Activated CD4-positive, alpha-beta T cell treated with anti-CD3 and anti-CD28 coated beads, Interleukin-2, amount 50 U/mL, for 1 hour (primary cell): ENCODE measurements around the gene CAD.
"Not testable (repeated sequence)": the region's sequence is repeated elsewhere in the genome, so short reads cannot be mapped to it uniquely, and the experiment has no call there.

Source experiments
- DNase-seq: peaks from one replicate; pipeline ENCODE4 v3.0.0-alpha.2; 2020

The CAD gene

DNA sequence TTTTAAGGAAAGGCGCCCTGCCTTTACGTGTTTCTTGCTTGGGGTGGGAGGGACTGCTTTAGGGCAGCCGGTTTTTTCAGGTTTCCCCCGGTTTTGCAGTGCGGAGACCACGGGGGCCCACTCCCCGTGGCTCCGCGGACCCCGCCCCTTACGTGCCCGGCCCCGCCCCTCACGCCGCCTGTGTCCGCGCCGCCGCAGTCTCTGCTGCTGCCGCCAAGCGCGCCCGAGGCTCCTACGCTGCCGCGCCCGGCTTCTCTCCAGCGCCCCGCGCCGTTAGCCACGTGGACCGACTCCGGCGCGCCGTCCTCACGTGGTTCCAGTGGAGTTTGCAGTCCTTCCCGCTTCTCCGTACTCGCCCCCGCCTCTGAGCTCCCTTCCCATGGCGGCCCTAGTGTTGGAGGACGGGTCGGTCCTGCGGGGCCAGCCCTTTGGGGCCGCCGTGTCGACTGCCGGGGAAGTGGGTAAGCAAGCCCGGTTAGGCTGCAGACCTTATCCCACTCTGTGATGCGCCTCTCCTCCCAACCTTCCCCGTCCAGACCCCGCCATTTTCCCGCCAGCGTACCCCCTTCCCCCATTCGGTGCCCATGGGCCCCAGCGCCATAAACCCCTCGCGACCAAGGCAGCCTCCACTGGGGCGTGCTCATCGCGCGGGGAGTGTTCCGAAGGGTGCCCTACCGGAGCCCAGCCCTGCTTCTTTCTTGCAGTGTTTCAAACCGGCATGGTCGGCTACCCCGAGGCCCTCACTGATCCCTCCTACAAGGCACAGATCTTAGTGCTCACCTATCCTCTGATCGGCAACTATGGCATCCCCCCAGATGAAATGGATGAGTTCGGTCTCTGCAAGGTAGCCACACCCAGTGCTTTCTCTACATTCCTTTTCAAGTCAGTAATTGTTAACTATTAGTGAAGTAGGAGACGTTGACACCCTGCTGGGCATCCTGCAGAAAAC is at the start of gene CAD:
Gene CAD, plus strand, starts transcription at position 197 of the 949 bp plus-strand sequence. Its CDS starts 183 bp downstream, at position 380.
- DNase-seq: peak; percentile 83

DNA sequence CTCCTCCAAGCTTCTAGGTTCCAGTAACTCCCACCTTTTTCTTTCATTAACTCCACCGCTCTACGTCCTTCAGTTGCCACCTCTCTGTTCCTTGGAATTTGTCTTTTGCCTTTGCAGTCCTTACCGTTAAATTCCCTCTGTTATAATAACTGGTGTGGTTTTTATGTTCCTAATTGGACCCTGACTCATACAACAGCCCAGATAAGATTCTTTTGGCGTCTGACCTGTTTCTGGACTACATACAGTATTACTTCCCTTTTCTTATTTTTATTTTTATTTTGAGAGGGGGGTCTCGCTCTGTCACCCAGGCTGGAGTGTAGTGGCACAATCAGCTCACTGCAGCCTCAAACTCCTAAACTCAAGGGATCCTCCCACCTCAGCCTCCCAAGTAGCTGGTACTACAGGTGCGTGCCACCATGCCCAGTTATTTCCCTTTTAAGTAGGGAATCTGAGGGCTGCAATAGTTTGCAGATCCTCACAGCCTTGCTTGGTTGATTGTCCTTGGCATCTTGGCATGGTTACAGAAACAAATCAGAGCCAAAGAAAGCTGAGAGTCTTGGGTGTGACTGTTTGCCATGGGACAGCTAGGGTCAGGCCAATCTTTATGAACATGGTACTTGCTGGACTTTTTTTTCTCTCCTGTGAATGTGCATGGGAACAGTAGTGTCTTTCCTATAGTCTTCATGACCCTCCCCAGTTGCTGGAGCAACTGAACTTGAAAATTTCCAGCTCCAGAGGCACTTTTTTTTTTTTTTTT is 46.4 kb upstream of the CAD start:
- no peak for DNase-seq

DNA sequence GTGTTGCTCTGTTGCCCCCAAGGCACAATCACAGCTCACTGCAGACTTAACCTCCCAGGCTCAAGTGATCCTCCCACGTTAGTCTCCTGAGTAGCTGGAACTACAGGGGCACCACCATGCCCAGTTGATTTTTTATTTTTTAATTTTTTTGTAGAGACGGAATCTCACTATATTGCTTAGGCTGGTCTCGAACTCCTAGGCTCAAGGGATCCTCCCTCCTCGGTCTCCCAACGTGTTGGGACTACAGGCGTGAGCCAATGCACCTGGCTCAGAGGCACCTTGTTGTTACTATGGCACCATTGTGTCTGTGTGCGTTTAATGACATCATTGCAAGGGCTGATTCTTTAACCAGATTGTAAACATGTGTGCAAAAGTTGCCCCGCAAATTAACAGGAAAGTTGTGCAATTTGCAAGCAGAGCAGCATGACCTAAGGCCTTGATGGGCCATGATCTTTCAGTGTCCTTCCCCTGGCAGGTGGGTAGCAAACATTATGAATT is 45.8 kb upstream of the CAD start:
- DNase-seq: no peak

DNA sequence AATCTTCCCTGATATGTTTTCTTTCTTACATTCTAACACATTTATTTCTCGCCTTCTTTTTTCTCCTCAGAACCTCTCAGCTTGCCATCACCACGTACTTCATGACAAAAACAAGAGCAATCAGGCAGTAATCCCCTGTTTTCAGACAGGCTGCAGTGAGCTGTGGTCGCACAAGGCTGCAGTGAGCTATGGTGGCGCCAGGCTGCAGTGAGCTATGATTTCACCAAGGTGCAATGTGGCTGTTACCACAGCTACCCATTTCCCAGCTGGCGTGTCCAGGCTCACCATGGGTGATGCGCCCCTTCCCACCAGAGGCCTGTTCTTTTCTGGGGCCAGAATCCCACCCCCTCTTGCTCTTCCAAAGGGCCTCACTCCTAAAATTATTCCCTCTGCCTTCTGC is 42.5 kb upstream of the CAD start:
- no peak for DNase-seq

DNA sequence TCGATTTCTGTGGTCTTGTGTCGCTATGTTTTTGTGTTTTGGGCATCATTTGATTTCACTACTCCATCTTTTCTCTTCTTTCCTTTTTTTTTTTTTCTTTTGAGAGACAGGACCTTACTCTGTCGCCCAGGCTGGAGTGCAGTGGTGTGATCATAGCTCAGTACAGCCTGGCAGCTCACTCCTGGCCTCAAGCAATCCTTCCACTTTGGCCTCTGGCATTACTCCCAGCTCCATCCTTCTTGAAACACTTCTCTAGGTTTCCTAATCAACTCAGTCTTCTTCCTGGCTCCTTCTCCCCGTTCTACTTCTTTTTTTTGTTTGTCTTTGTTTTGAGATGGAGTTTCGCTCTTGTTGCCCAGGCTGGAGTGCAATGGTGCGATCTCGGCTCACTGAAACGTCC is 41.8 kb upstream of the CAD start:
- DNase-seq: no peak

DNA sequence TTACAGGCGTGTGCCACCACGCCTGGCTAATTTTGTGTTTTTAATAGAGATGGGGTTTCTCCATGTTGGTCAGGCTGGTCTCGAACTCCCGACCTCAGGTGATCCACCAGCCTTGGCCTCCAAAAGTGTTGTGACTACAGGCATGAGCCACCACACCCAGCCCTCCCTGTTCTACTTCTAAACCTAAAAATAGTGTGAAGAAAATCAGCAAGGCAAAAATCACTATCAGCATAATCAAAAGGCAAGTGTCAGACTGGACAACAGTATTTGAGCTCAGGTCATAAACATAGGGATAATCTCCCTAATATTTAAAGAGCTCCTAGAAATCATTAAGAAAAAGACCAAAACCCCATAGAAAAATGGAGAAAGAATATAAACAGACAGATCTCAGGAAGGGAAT is 41.4 kb upstream of the CAD start:
- not testable (repeated sequence) for DNase-seq

DNA sequence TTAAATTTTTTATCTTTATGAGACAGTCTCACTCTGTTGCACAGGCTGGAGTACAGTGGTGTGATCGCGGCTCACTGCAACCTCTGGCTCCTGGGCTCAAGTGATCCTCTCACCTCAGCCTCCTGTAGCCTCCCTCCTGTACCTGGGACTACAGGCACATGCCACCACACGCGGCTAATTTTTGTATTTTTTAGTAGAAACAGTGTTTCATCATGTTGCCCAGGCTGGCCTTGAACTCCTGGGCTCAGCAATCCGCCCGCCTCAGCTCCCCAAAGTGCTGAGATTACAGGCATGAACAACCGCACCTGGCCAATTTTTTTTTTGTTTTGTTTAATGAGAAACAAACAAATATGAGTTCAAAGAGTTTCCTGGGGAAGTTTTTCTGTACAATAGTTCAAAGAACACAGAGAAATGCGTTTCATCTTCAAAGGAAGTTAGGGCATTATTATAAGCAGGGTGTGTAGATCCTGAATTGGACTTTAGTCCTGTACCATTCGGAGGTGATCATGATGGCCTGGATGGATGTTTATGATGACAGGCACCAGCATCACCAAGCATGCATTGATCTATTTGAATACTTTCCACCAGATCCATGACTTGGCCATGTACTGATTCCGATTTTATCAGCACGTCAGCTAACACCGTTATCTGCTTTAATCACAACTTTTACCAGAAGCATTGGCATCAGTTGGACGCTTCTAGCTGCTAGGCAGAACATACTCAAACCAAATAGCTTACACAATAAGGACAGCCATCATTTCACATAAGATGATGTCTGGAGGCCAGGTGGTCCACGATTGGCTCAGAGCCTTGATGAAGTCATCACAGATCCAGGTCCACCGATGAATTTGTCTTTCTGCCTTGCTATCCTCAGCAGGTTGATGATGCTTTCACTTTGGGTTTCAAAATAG is 39.5 kb upstream of the CAD start:
- no peak for DNase-seq

DNA sequence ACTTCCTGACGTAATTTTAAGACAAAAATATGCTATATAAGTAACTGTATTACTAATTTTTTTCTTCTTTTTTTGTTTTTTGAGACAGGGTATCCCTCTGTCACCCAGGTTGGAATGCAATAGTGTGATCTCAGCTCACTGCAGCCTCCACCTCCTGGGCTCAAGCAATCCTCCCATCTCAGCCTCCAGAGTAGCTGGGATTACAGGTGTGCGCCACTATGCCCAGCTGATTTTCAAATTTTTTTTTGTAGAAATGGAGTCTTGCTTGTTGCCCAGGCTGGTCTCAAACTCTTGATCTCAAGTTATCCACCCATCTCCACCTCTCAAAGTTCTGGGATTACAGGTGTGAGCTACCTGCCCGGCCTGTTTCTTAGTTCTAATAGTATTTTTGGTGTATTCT is 38.7 kb upstream of the CAD start:
- no peak for DNase-seq

DNA sequence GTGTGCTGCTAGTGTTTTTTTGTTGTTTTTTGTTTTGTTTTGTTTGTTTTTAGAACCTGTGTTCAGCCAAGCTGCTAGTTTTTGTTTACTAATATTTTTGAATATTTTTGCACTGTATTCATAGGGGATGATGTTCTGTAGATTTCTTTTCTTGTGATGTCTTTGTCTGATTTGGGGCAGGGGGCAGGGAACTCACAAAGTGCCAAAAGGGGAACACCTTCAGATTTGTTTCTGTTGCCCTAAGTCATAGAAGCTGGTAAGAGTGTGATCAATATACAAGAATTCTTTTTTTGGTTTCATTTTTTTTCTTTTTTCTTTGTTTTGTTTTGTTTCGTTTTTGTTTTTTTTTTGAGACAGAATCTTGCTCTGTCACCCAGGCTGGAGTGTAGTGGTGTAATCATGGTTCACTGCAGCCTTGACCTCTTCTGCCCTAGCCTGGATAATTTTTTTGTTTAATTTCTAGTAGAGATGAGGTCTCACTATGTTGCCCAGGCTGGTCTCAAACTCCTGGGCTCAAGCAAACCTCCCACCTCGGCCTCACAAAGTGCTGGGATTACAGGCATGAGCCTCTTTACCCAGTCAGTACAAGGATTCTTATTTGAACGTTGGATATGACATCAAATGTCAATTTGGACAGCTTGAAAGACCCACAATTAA is 37.7 kb upstream of the CAD start:
- no peak for DNase-seq

DNA sequence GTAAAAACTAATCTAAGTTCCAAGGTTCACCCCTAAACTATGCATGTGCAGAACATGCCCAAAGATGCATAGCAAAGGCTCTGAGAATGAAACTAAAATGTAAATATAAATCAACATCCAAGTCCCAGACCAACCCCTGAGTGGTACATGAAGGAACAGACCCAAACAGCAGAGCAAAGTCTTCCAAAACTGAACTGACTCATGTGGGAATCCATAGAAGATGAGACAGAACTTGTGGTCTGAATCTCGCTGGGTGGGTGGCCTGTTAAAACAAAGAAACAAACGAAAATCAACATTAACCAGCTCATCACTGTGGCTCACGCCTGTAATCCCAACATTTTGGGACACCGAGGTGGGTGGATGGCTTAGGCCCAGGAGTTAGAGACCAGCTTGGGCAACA is 34.8 kb upstream of the CAD start:
- no peak for DNase-seq

DNA sequence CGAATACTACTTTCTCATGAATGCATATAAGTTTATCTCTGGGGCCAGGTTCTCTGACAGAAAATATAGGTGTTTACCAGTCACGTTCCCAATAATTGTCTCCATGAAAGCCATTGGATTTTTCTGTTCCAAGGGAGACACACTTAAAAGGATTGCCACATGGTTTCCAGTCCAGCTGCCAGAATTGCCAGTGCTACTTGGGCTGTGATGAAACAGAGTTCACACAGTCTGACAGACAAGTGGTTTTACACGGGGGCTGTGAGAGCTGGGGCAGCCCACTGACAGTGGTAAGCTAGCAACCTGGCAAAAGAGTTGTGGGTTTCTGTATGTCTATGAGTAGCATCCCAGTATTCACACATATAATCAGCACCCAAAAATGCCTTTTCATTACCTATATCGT is 33.1 kb upstream of the CAD start:
- no peak for DNase-seq

DNA sequence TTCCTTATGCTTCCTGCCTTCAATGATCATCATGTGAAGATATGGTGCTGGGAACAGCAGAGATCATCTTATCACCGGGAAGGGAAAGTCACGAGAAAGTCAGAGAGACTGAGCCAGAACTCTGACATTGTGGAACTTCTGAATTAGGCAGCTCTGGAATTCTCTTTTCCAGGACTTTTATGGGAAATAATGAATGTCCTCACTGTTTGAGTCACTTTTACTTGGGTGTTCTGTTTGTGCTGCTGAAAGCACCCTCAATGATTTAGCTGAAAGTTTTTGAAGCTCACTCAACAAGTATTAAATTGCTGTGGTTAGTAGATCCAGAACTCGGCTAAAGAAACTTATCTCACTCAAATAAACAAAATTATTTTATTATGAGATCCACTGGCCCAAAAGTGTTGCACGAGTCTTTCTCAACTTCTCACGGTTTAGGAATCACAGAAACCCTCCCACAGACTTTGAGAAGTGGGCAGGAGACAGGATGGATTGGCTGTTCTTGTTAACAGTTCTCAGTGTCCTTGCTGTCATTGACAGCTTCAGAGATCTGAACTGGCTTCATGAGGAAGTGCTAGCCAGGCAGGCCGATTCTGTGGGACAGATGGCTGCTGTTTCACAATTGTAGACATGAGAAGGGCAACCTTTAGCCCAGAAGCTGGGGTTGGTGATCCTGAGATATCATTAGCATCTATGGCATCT is 31.7 kb upstream of the CAD start:
- DNase-seq: no peak

DNA sequence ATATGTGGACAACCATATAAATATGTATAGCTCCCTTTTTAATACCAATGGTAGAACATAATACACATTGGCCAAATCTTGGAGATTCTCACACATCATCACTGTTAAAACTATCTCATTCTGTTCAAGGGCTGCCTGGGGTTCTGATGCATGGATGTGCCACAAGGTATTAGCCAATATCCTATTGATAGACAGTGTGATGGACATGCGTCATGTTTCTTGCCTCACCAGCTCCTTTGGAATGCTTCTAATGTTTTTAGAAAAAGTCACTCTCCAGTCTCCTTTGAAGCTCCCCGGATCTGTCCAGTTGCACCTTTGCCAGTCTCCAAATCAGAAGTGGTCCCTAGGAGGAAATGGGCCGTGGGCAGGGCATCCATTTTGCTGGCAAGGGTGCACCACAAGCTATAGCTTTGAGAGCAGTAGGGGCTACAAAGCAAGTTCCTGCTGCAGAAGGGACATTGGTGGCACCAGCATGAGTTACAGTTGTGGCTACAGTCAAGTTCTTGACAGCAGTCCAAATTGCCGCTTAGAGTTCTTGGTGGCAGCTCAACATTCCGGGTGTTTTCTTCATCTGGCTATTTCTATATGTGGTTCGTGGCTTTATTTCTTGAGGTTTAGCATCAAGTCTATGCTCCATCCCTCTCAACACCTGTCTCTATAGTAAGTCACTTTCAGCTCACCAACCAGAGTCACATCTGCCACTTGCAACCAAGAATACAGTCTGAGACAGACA is 30.4 kb upstream of the CAD start:
- no peak for DNase-seq

DNA sequence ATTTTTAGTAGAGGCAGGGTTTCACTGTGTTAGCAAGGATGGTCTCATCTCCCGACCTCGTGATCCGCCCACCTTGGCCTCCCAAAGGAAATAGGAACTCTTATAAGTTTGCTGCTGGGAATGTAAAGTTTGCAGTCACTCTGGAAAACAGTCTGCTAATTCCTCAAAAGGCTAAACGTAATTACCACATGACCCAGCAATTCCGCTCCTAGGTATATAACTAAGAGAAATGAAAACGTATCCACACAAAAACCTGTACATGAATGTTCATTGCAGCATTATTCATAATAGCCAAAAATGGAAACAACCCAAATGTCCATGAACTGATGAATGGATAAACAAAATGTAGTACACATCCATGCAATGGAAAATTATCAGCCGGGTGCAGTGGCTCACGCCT is 27.2 kb upstream of the CAD start:
- no peak for DNase-seq

DNA sequence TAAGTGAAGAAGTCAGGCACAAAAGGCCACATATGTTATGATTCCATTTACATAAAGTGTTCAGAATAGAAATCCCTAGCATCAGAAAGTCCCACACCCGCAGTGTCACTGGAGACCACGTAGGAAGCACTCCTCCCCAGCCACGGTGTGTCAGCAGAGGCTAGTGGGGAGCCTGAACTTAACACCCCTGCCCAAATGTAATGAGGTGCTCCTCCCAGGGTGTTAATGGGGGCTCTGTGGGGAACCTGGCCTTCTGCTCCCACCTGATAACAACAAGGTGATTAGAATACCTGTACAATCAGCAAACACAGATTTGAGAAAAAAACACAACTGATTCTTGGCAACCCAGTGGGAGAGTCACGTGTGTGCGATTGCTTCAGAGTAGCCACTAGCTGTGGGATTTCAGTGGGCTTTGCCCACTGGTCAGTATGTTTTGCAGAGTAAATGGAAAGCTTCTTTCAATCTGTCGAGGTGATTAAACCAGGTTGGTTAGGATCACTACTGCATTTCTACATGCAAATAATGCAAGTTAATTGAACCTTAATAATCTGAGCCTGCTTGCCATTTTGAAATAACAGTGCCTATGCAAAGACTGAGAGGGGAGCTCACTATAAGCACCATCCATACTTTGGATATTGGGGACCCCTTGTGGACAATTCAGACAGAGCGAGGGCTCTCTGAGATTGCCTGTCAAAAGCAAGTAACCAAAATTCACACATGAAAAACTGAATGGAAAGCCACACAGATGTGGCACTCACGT is 25.9 kb upstream of the CAD start:
- DNase-seq: peak; percentile 35

DNA sequence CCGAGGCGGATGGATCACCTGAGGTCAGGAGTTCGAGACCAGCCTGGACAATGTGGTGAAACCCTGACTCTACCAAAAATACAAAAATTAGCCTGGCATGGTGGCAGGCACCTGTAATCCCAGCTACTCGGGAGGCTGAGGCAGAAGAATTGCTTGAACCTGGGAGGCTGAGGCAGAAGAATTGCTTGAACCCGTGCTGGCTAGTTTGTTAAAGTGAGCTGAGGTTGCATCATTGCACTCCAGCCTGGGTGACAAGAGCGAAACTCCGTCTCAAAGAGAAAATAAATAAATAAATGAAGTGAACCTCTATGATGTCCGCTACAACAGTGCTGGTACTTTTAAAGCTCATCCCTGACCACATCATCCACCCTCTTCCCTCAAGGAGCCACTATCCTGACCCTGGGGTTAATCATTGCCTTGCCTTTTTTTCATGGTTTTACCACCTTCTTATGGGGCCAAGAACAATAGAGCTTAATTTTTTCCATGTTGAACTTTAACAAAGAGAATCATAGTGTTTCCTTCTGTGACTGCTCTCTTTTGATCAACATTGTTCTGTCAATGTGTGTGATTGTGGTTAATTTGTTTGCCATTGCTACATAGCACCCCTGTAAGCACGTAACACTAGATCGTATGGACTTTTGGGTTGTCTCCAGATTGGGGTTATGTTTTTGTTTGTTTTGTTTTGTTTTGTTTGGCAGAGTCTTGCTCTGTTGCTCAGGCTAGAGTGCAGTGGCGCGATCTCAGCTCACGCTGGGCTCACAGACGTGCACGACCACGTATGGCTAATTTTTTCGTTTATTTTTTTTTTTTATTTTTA is 22.4 kb upstream of the CAD start:
- DNase-seq: no peak

DNA sequence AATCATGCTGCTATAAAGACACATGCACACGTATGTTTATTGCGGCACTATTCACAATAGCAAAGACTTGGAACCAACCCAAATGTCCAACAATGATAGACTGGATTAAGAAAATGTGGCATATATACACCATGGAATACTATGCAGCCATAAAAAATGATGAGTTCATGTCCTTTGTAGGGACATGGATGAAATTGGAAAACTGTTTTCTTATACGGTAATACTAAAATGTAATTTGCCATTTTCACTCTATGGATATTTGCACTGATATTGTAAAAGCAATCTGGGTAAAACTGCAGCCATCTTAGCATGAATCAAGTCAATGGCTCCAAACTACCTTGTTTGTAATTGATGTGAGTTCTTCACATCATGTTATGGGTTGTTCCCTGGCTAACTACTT is 21.4 kb upstream of the CAD start:
- not testable (repeated sequence) for DNase-seq

DNA sequence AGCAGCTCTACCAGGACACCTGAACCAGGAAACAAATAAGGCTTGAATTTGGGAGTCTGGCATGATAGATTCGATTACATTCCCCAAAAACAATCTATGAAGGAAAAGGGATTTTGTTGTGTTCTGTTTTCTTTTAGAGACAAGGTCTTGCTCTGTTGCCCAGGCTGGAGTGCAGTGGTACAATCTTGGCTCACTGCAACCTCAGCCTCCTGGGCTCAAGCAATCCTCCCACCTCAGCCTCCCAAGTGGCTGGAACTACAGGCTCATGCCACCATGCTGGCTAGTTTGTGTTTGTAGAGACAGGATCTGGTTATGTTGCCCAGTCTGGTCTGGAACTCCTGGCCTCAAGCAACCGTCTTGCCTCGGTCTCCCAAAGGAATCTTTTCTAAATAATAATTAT is 19.1 kb upstream of the CAD start:
- not testable (repeated sequence) for DNase-seq

DNA sequence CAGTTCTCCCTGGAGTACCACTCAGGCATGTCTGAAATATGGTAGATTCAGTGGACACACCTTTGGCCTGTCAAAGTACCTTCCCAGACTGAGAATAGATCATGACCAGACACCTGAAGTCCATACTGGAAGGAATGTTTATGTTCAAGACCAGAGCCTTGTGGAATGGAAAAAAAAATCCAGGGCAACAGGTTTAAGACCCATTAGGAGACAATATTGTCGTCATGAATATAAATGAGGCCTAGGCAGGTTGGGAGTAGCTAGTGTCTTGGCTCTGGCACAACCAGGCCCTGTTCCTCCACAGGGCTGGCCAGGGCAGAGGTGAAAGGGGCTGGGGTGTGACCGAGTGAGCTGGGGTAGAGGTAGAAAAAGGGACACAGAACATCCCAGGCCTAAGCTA is 18.5 kb upstream of the CAD start:
- DNase-seq: no peak
